H1 (cell line): ENCODE measurements around the gene POU3F2. TPM values are rescaled to one million over a fixed set of nuclear protein-coding genes. Genes with fewer than 3 reads are reported as not detected.

Source experiments
- CTCF ChIA-PET: fragments of 300-600 bp; sonication (Branson Sonifier 250); formaldehyde crosslinking; loops from one replicate; lab custom pipeline; 2021; ENCODE audit not compliant: partially characterized antibody; lab: Charles Lee
- POLR2A ChIA-PET: fragments of 300-600 bp; sonication (Branson Sonifier 250); formaldehyde crosslinking; loops from one replicate; lab custom pipeline; 2021; ENCODE audit warnings: inconsistent platforms; ENCODE audit not compliant: partially characterized antibody; lab: Charles Lee
- DNase-seq, 2 experiments: peaks; one replicate each; pipeline versions ENCODE4 v3.0.0 to v3.0.0-alpha.2; 2010 to 2022; ENCODE audit warnings: low spot score in 2 of 2, low read depth in 1 of 2, mixed read lengths in 1 of 2
- FAIRE-seq: peaks from 2 replicates; lab custom pipeline; 2011; peaks lifted over from hg19 to GRCh38; lab: Jason Lieb, UNC
- H2AFZ ChIP-seq: 2 replicates; pipeline ENCODE4 v1.8.1; 2012; ENCODE audit warnings: low read length, inconsistent platforms
- H2AK5ac ChIP-seq: 2 replicates; pipeline ENCODE4 v1.6.1; 2013; ENCODE audit warnings: low read depth, low read length
- H2BK120ac ChIP-seq: replicated peaks from 2 replicates; pipeline ENCODE3; 2013; ENCODE audit warnings: low read depth, low read length, inconsistent platforms
- H2BK12ac ChIP-seq: 2 replicates; pipeline ENCODE4 v1.6.1; 2013; ENCODE audit warnings: low read depth, low read length
- H2BK15ac ChIP-seq: 2 replicates; pipeline ENCODE4 v1.6.1; 2013; ENCODE audit warnings: low read length
- H2BK20ac ChIP-seq: 2 replicates; pipeline ENCODE4 v1.6.1; 2013; ENCODE audit warnings: low read length
- H2BK5ac ChIP-seq: 2 replicates; pipeline ENCODE4 v1.6.1; 2013; ENCODE audit warnings: low read depth, low read length
- H3K14ac ChIP-seq: 2 replicates; pipeline ENCODE4 v1.6.1; 2013; ENCODE audit warnings: inconsistent platforms; ENCODE audit not compliant: insufficient read length
- H3K18ac ChIP-seq: 2 replicates; pipeline ENCODE4 v1.6.1; 2013; ENCODE audit warnings: low read length; ENCODE audit errors: extremely low read depth
- H3K23ac ChIP-seq: 2 replicates; pipeline ENCODE4 v1.6.1; 2013; ENCODE audit warnings: inconsistent platforms; ENCODE audit not compliant: insufficient read length
- H3K23me2 ChIP-seq: 2 replicates; pipeline ENCODE4 v1.6.1; 2013; ENCODE audit warnings: low read depth, low read length
- H3K27ac ChIP-seq: 2 replicates; pipeline ENCODE4 v1.6.1; 2011; ENCODE audit warnings: low read depth, low read length, inconsistent platforms
- H3K27me3 ChIP-seq, 4 experiments: replicated peaks in 1 of 4; 1 replicate in 1 of 4; 2 replicates in 3 of 4; pipeline versions ENCODE4 v1.6.1 to v1.8.1; 2011 to 2013; ENCODE audit warnings: low read length in 3 of 4, mild to moderate bottlenecking in 3 of 4, inconsistent platforms in 2 of 4, mixed read lengths in 2 of 4, moderate library complexity in 1 of 4; ENCODE audit not compliant: control insufficient read depth in 3 of 4, insufficient read depth in 3 of 4; ENCODE audit errors: extremely low read depth in 1 of 4
- H3K36me3 ChIP-seq, 4 experiments: 2 replicates each; pipeline versions ENCODE4 v1.6.1 to v1.8.1; 2011 to 2013; ENCODE audit warnings: mild to moderate bottlenecking in 4 of 4, low read length in 3 of 4, moderate library complexity in 2 of 4, control low read depth in 1 of 4, inconsistent platforms in 1 of 4; ENCODE audit not compliant: insufficient read depth in 4 of 4, control insufficient read depth in 2 of 4
- H3K4ac ChIP-seq: replicated peaks from 2 replicates; pipeline ENCODE3; 2013; ENCODE audit warnings: low read length, low read depth, mixed read lengths, inconsistent platforms; ENCODE audit not compliant: insufficient read length
- H3K4me1 ChIP-seq, 4 experiments: replicated peaks in 1 of 4; 1 replicate in 1 of 4; 2 replicates in 3 of 4; pipeline versions ENCODE4 v1.6.1 to v1.8.1; 2011 to 2013; ENCODE audit warnings: low read length in 3 of 4, inconsistent platforms in 2 of 4, mixed read lengths in 1 of 4; ENCODE audit not compliant: insufficient read depth in 4 of 4, control insufficient read depth in 3 of 4
- H3K4me2 ChIP-seq, 2 experiments: 2 replicates each; pipeline versions ENCODE4 v1.6.1 to v1.8.1; 2011 to 2013; ENCODE audit warnings: low read depth in 2 of 2, low read length in 2 of 2, control low read depth in 1 of 2, inconsistent platforms in 1 of 2, mild to moderate bottlenecking in 1 of 2; ENCODE audit not compliant: insufficient read depth in 1 of 2
- H3K4me3 ChIP-seq, 4 experiments: fragments of 200-600, 300-600 bp in 1 of 4; sonication (generic), shearing (Covaris generic), sonication (Bioruptor Twin) in 1 of 4; 2 replicates each; pipeline versions ENCODE4 v1.5.1 to v1.8.1; 2011 to 2016; ENCODE audit warnings: low read length in 4 of 4, low read depth in 3 of 4, control low read depth in 2 of 4, inconsistent platforms in 2 of 4, mild to moderate bottlenecking in 2 of 4, mixed read lengths in 1 of 4, moderate library complexity in 1 of 4; ENCODE audit not compliant: insufficient read depth in 2 of 4; ENCODE audit errors: extremely low read depth in 1 of 4
- H3K56ac ChIP-seq: replicated peaks from 2 replicates; pipeline ENCODE3; 2013; ENCODE audit warnings: low read depth, mild to moderate bottlenecking, mixed read lengths, low read length, inconsistent platforms; ENCODE audit not compliant: insufficient read length
- H3K79me1 ChIP-seq: 2 replicates; pipeline ENCODE4 v1.6.1; 2013; ENCODE audit warnings: low read depth, low read length, control low read depth
- H3K79me2 ChIP-seq, 2 experiments: 2 replicates each; pipeline versions ENCODE4 v1.6.1 to v1.8.1; 2012 to 2013; ENCODE audit warnings: low read length in 2 of 2, mild to moderate bottlenecking in 2 of 2, inconsistent platforms in 1 of 2; ENCODE audit not compliant: insufficient read depth in 2 of 2, control insufficient read depth in 1 of 2
- H3K9ac ChIP-seq, 4 experiments: replicated peaks in 1 of 4; 1 replicate in 1 of 4; 2 replicates in 3 of 4; pipeline versions ENCODE4 v1.6.1 to v1.8.1; 2011 to 2013; ENCODE audit warnings: low read depth in 3 of 4, low read length in 3 of 4, control low read depth in 2 of 4, mild to moderate bottlenecking in 2 of 4, moderate library complexity in 2 of 4, inconsistent platforms in 1 of 4; ENCODE audit errors: extremely low read depth in 1 of 4
- H3K9me3 ChIP-seq, 2 experiments: 2 replicates each; pipeline versions ENCODE4 v1.6.1 to v1.8.1; 2012 to 2013; ENCODE audit warnings: mild to moderate bottlenecking in 2 of 2, moderate library complexity in 2 of 2, control low read depth in 1 of 2, inconsistent platforms in 1 of 2, low read depth in 1 of 2, low read length in 1 of 2, mixed read lengths in 1 of 2; ENCODE audit not compliant: insufficient read depth in 2 of 2
- H4K20me1 ChIP-seq, 2 experiments: replicated peaks in 1 of 2; 2 replicates each; pipeline versions ENCODE3 to v1.8.1; 2011 to 2013; ENCODE audit warnings: inconsistent platforms in 2 of 2, low read length in 2 of 2, mild to moderate bottlenecking in 1 of 2; ENCODE audit not compliant: insufficient read depth in 2 of 2, control insufficient read depth in 1 of 2
- H4K5ac ChIP-seq: 2 replicates; pipeline ENCODE4 v1.6.1; 2013; ENCODE audit warnings: low read length, low read depth, mixed read lengths, inconsistent platforms; ENCODE audit not compliant: insufficient read length
- H4K8ac ChIP-seq: 2 replicates; pipeline ENCODE4 v1.8.0; 2013; ENCODE audit warnings: mild to moderate bottlenecking, moderate library complexity, low read length, inconsistent platforms; ENCODE audit not compliant: insufficient read depth; ENCODE audit errors: extremely low read depth
- H4K91ac ChIP-seq: replicated peaks from 2 replicates; pipeline ENCODE3; 2013; ENCODE audit warnings: low read length, mixed read lengths, inconsistent platforms; ENCODE audit not compliant: insufficient read length
- ASH2L ChIP-seq: fragments of 200-600, 300-600 bp; sonication (generic); IDR thresholded peaks from one replicate; pipeline ENCODE4 v1.7.1; 2017; ENCODE audit warnings: low read length
- POLR2A ChIP-seq, 2 experiments: IDR thresholded peaks; 1 replicate in 1 of 2; 2 replicates in 1 of 2; pipeline ENCODE4 v1.6.1; 2011; ENCODE audit warnings: low read depth in 2 of 2, low read length in 2 of 2, mild to moderate bottlenecking in 2 of 2; ENCODE audit errors: control extremely low read depth in 1 of 2
- POLR2AphosphoS5 ChIP-seq: IDR thresholded peaks from 2 replicates; pipeline ENCODE4 v1.6.1; 2011; ENCODE audit warnings: low read depth, low read length
- TEAD4 ChIP-seq: IDR thresholded peaks from 2 replicates; pipeline ENCODE4 v1.6.1; 2012; ENCODE audit warnings: low read depth, low read length, inconsistent platforms, mixed read lengths
- WGBS, 2 experiments: shearing (Covaris generic) in 1 of 2; methylation state at CpG; one replicate each; pipeline versions ENCODE4 v1.1.6 to v1.1.7; 2013 to 2015; ENCODE audit warnings: low lambda C conversion rate in 2 of 2, mixed read lengths in 2 of 2, inconsistent platforms in 1 of 2, low coverage in 1 of 2, missing lambda C conversion rate in 1 of 2; ENCODE audit not compliant: insufficient replicate concordance in 2 of 2, insufficient coverage in 1 of 2, insufficient read length in 1 of 2; ENCODE audit errors: extremely low coverage in 1 of 2, missing lambda C conversion rate in 1 of 2; 5-methylcytosine and 5-hydroxymethylcytosine counted together
- polyA plus RNA-seq, 7 experiments: library from polyadenylated mRNA; depleted of rRNA in 3 of 7; stranded (reverse) in 5 of 7; unstranded in 2 of 7; fragments of >200 nt in 5 of 7; fragments of 200-250 nt in 2 of 7; gene quantifications; 1 replicate in 5 of 7; 2 replicates in 1 of 7; 4 replicates in 1 of 7; pipeline versions ENCODE4 v1.2.1 to v1.2.3, GENCODE V29; 2011 to 2013; ENCODE audit warnings: missing spikeins in 2 of 7, mixed read lengths in 2 of 7
- total RNA-seq: library from RNA; stranded (reverse); fragmentation: NEBNext Ultra II Directional; extraction: Animal tissue kit (Norgen Biotek cat#: 25700); gene quantifications from 2 replicates; pipeline ENCODE4 v1.2.1, GENCODE V29; 2021
- TF ChIP-seq, protein P1 (sequence below), 3 experiments: IDR thresholded peaks; 1 replicate in 2 of 3; 2 replicates in 1 of 3; pipeline versions ENCODE4 v1.5.1 to v1.6.1; 2011; ENCODE audit warnings: low read length in 3 of 3, mild to moderate bottlenecking in 3 of 3, inconsistent platforms in 2 of 3, low read depth in 1 of 3, moderate library complexity in 1 of 3; ENCODE audit not compliant: insufficient read depth in 1 of 3; ENCODE audit errors: control extremely low read depth in 1 of 3

The POU3F2 gene
- total and polyA plus RNA-seq, 2 of the 8 experiments (the other 6 are each of a cell fraction or from before 2014, with no cell fraction given): 0.09 to 0.35 TPM

DNA sequence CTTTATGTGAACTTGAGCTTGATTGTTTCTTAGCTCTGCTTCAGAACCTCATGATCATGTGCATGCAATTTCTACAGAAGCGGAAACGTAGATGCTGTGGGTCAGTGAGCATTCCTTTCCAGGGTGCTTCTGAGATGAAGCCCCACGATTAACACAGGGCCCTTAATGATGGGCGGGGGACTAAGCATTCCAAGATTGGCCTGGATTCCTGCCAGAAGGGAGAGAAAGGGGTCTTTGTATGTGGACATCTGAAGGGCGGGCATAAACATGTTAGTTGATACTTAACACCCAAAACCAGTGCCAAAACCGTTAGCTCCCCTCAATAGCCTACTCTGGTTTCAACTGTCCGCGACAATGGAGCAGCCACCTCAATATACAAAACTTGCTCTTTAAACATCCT, 46.9 kb upstream of the POU3F2 start:
- H2BK5ac ChIP-seq: no peak overlapping the region
- no peak overlapping the region for H2BK15ac ChIP-seq
- no peak overlapping the region for H3K14ac ChIP-seq
- H2BK120ac ChIP-seq: no peak overlapping the region
- H3K18ac ChIP-seq: no peak overlapping the region
- 0 out of 4 replicates have a peak overlapping the region, but pooled peaks of 1 of the 2 experiments have one; percentile 15 for H3K4me2 ChIP-seq
- no peak overlapping the region for H4K8ac ChIP-seq
- TF ChIP-seq, protein P1, sequence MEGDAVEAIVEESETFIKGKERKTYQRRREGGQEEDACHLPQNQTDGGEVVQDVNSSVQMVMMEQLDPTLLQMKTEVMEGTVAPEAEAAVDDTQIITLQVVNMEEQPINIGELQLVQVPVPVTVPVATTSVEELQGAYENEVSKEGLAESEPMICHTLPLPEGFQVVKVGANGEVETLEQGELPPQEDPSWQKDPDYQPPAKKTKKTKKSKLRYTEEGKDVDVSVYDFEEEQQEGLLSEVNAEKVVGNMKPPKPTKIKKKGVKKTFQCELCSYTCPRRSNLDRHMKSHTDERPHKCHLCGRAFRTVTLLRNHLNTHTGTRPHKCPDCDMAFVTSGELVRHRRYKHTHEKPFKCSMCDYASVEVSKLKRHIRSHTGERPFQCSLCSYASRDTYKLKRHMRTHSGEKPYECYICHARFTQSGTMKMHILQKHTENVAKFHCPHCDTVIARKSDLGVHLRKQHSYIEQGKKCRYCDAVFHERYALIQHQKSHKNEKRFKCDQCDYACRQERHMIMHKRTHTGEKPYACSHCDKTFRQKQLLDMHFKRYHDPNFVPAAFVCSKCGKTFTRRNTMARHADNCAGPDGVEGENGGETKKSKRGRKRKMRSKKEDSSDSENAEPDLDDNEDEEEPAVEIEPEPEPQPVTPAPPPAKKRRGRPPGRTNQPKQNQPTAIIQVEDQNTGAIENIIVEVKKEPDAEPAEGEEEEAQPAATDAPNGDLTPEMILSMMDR (IDR thresholded peaks at IDR 0.05; ENCODE audit: control extremely low read depth in 1 of 3, insufficient read depth in 1 of 3, low read depth in 1 of 3, low read length in 3 of 3): no peak
- TF ChIP-seq ASH2L (no peak), POLR2A (IDR thresholded peaks at IDR 0.05; ENCODE audit: control extremely low read depth in 1 of 2, low read depth in 2 of 2, low read length in 2 of 2) (no peak), POLR2AphosphoS5 (no peak), TEAD4 (no peak)
- H3K23me2 ChIP-seq: no peaks in the 10 kb centered on the region
- FAIRE-seq: no peak
- H3K4me1 ChIP-seq: peaks cover 2 to 8% (median 5%) of the 10 kb centered on the region in 4 experiments; a peak in 5 of 7 replicates
- H3K79me1 ChIP-seq: no peaks in the 10 kb centered on the region
- no peaks in the 10 kb centered on the region for H4K20me1 ChIP-seq
- H3K27ac ChIP-seq: no peak overlapping the region
- H3K4me3 ChIP-seq: no peak overlapping the region
- H3K23ac ChIP-seq: no peak overlapping the region
- H3K79me2 ChIP-seq: no peaks in the 10 kb centered on the region
- no peak overlapping the region for H2AK5ac ChIP-seq
- no peaks in the 10 kb centered on the region for H3K36me3 ChIP-seq
- no peak overlapping the region for H2AFZ ChIP-seq
- no peak overlapping the region for H4K5ac ChIP-seq
- no peak overlapping the region for H3K9ac ChIP-seq
- H2BK20ac ChIP-seq: no peak overlapping the region
- DNase-seq: no peak
- WGBS, 2 experiments: 83% methylated on average over 8 of the region's 8 CpGs; no CpG with 5 or more reads in 1 of the 2 experiments
- no peaks in the 10 kb centered on the region for H3K9me3 ChIP-seq
- CTCF ChIA-PET: interaction anchor here (1.6 to 2.7 kb wide), 3 partner anchors 8 to 60 kb away, joined by 3 to 7 read pairs (median 5); no protein-coding TSS in a partner anchor
- no peaks in the 10 kb centered on the region for H3K27me3 ChIP-seq
- POLR2A ChIA-PET: no interaction called here
- no peak overlapping the region for H3K4ac ChIP-seq
- no peak overlapping the region for H2BK12ac ChIP-seq
- H4K91ac ChIP-seq: no peak overlapping the region
- no peak overlapping the region for H3K56ac ChIP-seq
